HepG2 (cell line): ENCODE data around the gene BBC3. TPM values are rescaled to one million over a fixed set of nuclear protein-coding genes. Genes with fewer than 3 reads are reported as not detected.

Experiments used
- FIP1L1 ChIP-seq: fragments of 200-400 bp; formaldehyde crosslinking; IDR thresholded peaks from 2 replicates; pipeline ENCODE4 v1.6.1; 2018; ENCODE audit warnings: low read depth, mild to moderate bottlenecking, low read length, moderate library complexity, borderline replicate concordance; ENCODE audit not compliant: insufficient read depth
- GABPB1 ChIP-seq: IDR thresholded peaks from 2 replicates; pipeline ENCODE4 v1.6.1; 2016; ENCODE audit warnings: mild to moderate bottlenecking, missing genetic modification reagents, moderate library complexity, missing compliant biosample characterization
- KDM4B ChIP-seq: sonication (generic); formaldehyde crosslinking; IDR thresholded peaks from 2 replicates; pipeline ENCODE4 v1.4.0; 2020; ENCODE audit warnings: missing genetic modification reagents
- NCOA1 ChIP-seq: sonication (generic); formaldehyde crosslinking; IDR thresholded peaks from 2 replicates; pipeline ENCODE4 v1.9.0; 2021; ENCODE audit warnings: missing genetic modification reagents
- NONO ChIP-seq, 2 experiments: fragments of 450-650 bp in 1 of 2; sonication (generic) in 1 of 2; formaldehyde crosslinking in 1 of 2; IDR thresholded peaks in 1 of 2; conservative IDR thresholded peaks in 1 of 2; 2 replicates each; pipeline versions ENCODE4 v1.6.1 to v1.8.0; 2017 to 2022; ENCODE audit warnings: mild to moderate bottlenecking in 1 of 2, missing genetic modification reagents in 1 of 2, moderate library complexity in 1 of 2
- PTBP1 ChIP-seq: fragments of 200-400 bp; formaldehyde crosslinking; IDR thresholded peaks from 2 replicates; pipeline ENCODE4 v1.6.1; 2018; ENCODE audit warnings: low read length, low read depth; ENCODE audit not compliant: poor library complexity, severe bottlenecking
- YY1 ChIP-seq: IDR thresholded peaks from 2 replicates; pipeline ENCODE4 v1.6.1; 2011; ENCODE audit warnings: low read length, low read depth, moderate library complexity, mild to moderate bottlenecking; ENCODE audit not compliant: insufficient read depth, insufficient replicate concordance
- ZBTB2 ChIP-seq: sonication (generic); formaldehyde crosslinking; IDR thresholded peaks from 2 replicates; pipeline ENCODE4 v1.8.0; 2022; ENCODE audit warnings: low read depth, missing genetic modification reagents
- ZFP90 ChIP-seq: sonication (generic); formaldehyde crosslinking; IDR thresholded peaks from 2 replicates; pipeline ENCODE4 v1.8.0; 2022; ENCODE audit warnings: missing genetic modification reagents, mild to moderate bottlenecking, inconsistent platforms, borderline replicate concordance
- ZNF225 ChIP-seq: sonication (generic); formaldehyde crosslinking; IDR thresholded peaks from 2 replicates; pipeline ENCODE4 v1.4.0; 2020; ENCODE audit warnings: mild to moderate bottlenecking, missing genetic modification reagents
- ZNF232 ChIP-seq: sonication (generic); formaldehyde crosslinking; IDR thresholded peaks from 2 replicates; pipeline ENCODE4 v1.4.0; 2020; ENCODE audit warnings: missing genetic modification reagents, borderline replicate concordance
- ZNF350 ChIP-seq: sonication (generic); formaldehyde crosslinking; IDR thresholded peaks from 2 replicates; pipeline ENCODE4 v1.4.0; 2020; ENCODE audit warnings: mild to moderate bottlenecking, low read depth, missing genetic modification reagents, borderline replicate concordance
- ZNF563 ChIP-seq: sonication (generic); formaldehyde crosslinking; IDR thresholded peaks from 2 replicates; pipeline ENCODE4 v1.8.0; 2022; ENCODE audit warnings: mild to moderate bottlenecking, moderate library complexity, missing genetic modification reagents
- ZNF740 ChIP-seq: sonication (generic); formaldehyde crosslinking; IDR thresholded peaks from 2 replicates; pipeline ENCODE4 v1.4.0; 2020; ENCODE audit warnings: missing genetic modification reagents
- ZNF772 ChIP-seq: sonication (generic); formaldehyde crosslinking; IDR thresholded peaks from 2 replicates; pipeline ENCODE4 v1.5.0; 2020; ENCODE audit warnings: mild to moderate bottlenecking, missing genetic modification reagents
- ZNF773 ChIP-seq: sonication (generic); formaldehyde crosslinking; IDR thresholded peaks from 2 replicates; pipeline ENCODE4 v1.4.0; 2020; ENCODE audit warnings: missing genetic modification reagents, borderline replicate concordance
- polyA plus RNA-seq, 8 experiments: library from polyadenylated mRNA; depleted of rRNA in 3 of 8; stranded (reverse) in 7 of 8; unstranded in 1 of 8; fragments of >200 nt; fragmentation: Illumina TruSeq in 4 of 8; extraction: Trizol in 4 of 8; gene quantifications; 2 replicates each; pipeline versions ENCODE4 v1.2.1 to v1.2.3, GENCODE V29; 2011 to 2016; ENCODE audit warnings: low read depth in 4 of 8, missing spikeins in 1 of 8, mixed read lengths in 1 of 8; ENCODE audit not compliant: insufficient read depth in 1 of 8
- total RNA-seq, 5 experiments: library from RNA; depleted of rRNA; stranded (reverse); fragments of >200 nt; fragmentation: Illumina TruSeq; extraction: Trizol; gene quantifications; 2 replicates each; pipeline ENCODE4 v1.2.3, GENCODE V29; 2016; ENCODE audit warnings: low read depth in 1 of 5
- TF ChIP-seq, protein P1 (sequence below): sonication (generic); formaldehyde crosslinking; IDR thresholded peaks from 2 replicates; pipeline ENCODE4 v1.4.0; 2020; ENCODE audit warnings: missing genetic modification reagents
- TF ChIP-seq, protein P2 (sequence below): sonication (generic); formaldehyde crosslinking; IDR thresholded peaks from 2 replicates; pipeline ENCODE4 v1.5.0; 2020; ENCODE audit warnings: missing genetic modification reagents

BBC3 gene
- total and polyA plus RNA-seq, 2 of the 13 experiments (the other 11 are each of a cell fraction or from before 2014, with no cell fraction given): 6.1 to 8.8 TPM

DNA sequence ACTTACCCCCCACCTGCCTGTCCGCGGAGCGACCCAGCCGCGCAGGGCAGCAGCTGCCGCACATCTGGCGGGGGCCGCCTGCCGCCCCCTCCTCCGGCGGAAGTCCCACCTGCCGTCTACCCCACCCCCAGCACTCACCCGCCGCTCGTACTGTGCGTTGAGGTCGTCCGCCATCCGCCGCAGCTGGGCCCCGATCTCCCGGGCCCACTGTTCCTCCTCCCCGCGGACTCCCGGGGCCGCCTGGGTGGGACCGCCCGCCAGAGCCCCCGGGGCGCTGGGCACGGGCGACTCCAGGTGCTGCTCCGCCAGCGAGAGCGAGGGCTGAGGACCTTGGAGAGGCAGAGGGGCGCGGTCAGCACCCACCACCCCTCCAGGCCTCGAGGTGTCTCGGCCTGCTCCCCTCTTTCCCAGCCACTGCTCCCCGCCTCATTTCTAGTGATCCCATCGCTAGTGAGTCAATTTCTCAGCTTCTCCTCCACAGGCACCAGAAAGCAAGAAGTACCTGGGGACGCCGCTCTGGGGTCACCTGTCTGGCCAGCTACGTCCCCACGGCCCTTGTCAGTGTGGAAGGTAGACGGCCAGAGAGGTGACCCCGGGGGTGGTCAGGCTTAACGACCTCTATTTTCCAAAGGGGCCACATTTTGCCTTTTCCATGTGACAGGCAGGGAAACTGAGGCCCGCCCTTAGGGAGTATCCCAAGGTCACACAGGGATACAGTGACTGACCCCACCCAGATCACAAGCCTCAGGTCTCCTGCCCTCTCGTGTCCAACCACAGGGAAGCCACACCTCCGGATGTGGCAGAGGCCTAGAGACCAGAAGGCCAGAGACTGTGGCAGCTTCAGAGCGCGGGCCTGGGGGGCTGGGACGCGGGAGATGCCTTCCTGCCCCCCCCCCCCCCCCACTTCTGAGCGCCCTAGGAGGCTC, 4.3 kb downstream of the BBC3 start (continued):
- TF ChIP-seq, protein P1, sequence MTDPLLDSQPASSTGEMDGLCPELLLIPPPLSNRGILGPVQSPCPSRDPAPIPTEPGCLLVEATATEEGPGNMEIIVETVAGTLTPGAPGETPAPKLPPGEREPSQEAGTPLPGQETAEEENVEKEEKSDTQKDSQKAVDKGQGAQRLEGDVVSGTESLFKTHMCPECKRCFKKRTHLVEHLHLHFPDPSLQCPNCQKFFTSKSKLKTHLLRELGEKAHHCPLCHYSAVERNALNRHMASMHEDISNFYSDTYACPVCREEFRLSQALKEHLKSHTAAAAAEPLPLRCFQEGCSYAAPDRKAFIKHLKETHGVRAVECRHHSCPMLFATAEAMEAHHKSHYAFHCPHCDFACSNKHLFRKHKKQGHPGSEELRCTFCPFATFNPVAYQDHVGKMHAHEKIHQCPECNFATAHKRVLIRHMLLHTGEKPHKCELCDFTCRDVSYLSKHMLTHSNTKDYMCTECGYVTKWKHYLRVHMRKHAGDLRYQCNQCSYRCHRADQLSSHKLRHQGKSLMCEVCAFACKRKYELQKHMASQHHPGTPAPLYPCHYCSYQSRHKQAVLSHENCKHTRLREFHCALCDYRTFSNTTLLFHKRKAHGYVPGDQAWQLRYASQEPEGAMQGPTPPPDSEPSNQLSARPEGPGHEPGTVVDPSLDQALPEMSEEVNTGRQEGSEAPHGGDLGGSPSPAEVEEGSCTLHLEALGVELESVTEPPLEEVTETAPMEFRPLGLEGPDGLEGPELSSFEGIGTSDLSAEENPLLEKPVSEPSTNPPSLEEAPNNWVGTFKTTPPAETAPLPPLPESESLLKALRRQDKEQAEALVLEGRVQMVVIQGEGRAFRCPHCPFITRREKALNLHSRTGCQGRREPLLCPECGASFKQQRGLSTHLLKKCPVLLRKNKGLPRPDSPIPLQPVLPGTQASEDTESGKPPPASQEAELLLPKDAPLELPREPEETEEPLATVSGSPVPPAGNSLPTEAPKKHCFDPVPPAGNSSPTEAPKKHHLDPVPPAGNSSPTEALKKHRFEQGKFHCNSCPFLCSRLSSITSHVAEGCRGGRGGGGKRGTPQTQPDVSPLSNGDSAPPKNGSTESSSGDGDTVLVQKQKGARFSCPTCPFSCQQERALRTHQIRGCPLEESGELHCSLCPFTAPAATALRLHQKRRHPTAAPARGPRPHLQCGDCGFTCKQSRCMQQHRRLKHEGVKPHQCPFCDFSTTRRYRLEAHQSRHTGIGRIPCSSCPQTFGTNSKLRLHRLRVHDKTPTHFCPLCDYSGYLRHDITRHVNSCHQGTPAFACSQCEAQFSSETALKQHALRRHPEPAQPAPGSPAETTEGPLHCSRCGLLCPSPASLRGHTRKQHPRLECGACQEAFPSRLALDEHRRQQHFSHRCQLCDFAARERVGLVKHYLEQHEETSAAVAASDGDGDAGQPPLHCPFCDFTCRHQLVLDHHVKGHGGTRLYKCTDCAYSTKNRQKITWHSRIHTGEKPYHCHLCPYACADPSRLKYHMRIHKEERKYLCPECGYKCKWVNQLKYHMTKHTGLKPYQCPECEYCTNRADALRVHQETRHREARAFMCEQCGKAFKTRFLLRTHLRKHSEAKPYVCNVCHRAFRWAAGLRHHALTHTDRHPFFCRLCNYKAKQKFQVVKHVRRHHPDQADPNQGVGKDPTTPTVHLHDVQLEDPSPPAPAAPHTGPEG (CRISPR knock-in tag): peak; percentile 20; the same call in 1 of the 2 replicates
- peak; percentile 75 for TF ChIP-seq GABPB1 (CRISPR knock-in tag)
- 0 out of 2 replicates have a peak, but pooled peaks have one; percentile 63 for TF ChIP-seq ZNF232 (CRISPR knock-in tag)
- peak; percentile 52; the same call in 1 of the 2 replicates for TF ChIP-seq NCOA1 (CRISPR knock-in tag)
- TF ChIP-seq ZBTB2 (CRISPR knock-in tag): peak; percentile 37; the same call in 1 of the 2 replicates
- TF ChIP-seq ZNF563 (CRISPR knock-in tag): peak; percentile 91; the same call in 1 of the 2 replicates
- 0 out of 2 replicates have a peak, but pooled peaks have one; percentile 29 for TF ChIP-seq ZNF772 (CRISPR knock-in tag)
- peak; percentile 18; the same call in 1 of the 2 replicates for TF ChIP-seq ZNF225 (CRISPR knock-in tag)
- TF ChIP-seq FIP1L1: peak; percentile 71; the same call in 1 of the 2 replicates
- TF ChIP-seq ZNF350 (CRISPR knock-in tag): no peak; the same call in 1 of the 2 replicates
- TF ChIP-seq ZNF740: no peak; the same call in 1 of the 2 replicates
- 0 out of 2 replicates have a peak, but pooled peaks have one; percentile 13 for TF ChIP-seq KDM4B
- TF ChIP-seq PTBP1: peak; percentile 64
- 0 out of 2 replicates have a peak, but pooled peaks have one; percentile 21 for TF ChIP-seq ZNF773
- TF ChIP-seq NONO (IDR thresholded peaks at IDR 0.05): no peak
- TF ChIP-seq NONO (CRISPR knock-in tag; conservative IDR thresholded peaks at IDR 0.05): no peak
- TF ChIP-seq, protein P2, sequence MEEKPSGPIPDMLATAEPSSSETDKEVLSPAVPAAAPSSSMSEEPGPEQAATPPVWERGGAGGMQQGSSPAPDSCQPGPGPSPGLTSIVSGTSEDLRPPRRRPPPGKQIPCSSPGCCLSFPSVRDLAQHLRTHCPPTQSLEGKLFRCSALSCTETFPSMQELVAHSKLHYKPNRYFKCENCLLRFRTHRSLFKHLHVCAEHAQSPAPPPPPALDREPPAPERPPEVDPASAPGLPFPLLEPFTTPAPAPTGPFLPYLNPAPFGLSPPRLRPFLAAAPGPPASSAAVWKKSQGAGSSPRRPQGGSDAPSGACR (CRISPR knock-in tag): peak; percentile 92
- no peak for TF ChIP-seq YY1
- peak; percentile 70; the same call in 1 of the 2 replicates for TF ChIP-seq ZFP90 (CRISPR knock-in tag)
